ENCODE measurements around the gene KRT16. TPM values are rescaled to one million over a fixed set of nuclear protein-coding genes. Genes with fewer than 3 reads are reported as not detected.
"Not testable (repeated sequence)": the region's sequence is repeated elsewhere in the genome, so short reads cannot be mapped to it uniquely, and the experiment has no call there.

KRT16 gene
- total RNA-seq, 1 experiment from 2014 or later, result not detected

GRCh38 chr17:41648411-41649195 lies 36.0 kb upstream of the KRT16 start:
- peak; percentile 83 for DNase-seq (ENCODE audit: extremely low read depth, low read depth)

- DNase-seq (ENCODE audit: extremely low read depth, low read depth), result peak; percentile 80
These were observed 35.4 kb upstream of the KRT16 start for GRCh38 chr17:41647940-41648410.

DNA sequence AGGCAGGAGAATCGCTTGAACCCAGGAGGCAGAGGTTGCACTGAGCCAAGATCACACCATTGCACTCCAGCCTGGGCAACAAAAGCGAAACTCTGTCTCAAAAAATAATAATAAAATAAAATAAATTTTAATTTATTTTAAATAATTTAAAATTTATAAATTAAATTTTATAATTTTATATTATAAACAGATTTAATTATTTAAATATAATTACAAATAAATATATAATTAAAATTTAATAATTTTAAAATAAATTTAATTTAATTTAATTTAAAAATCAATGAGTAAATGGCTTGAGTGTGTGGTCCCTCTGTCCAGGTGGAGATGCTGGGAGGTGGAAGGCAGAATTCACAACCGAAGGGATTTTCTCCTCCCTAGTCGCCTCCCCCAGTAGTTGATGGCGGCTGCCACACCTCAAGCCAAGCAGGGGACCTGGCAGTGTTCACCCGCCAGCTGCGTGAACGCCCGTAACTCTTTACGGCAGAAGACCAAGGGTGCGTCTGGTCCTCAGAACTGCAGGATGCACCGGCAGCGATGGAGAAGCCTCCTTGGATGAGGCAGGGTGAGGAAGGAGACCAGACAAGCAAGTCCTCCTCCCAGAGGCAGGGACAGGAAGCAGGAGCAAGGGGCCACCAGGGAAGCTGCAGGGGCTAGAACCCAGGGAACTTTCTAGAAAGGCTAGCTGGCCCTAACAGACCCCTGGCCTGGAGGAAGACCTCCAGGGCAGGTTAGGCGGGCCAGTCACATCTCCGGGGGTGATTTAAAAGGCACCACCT lies 34.7 kb upstream of the KRT16 start:
- no peak for DNase-seq (ENCODE audit: extremely low read depth, low read depth)

GRCh38 chr17:41642252-41643156 lies 29.9 kb upstream of the KRT16 start:
- DNase-seq (ENCODE audit: extremely low read depth, low read depth), result no peak

DNA sequence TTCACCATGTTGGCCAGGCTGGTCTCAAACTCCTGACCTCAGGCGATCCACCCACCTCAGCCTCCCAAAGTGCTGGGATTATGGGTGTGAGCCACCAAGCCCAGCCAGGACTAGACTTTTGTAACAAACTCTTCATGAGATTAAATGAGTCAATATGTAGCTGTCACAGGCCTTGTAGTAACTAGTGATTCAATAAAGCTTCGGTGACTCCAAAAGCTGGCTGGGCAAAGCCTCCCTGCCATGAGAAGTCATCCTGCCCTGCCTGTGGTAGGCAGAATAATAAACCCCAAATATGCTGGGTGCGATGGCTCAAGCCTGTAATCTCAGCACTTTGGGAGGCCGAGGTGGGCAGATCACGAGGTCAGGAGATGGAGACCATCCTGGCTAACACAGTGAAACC lies 28.0 kb upstream of the KRT16 start:
- not testable (repeated sequence) for DNase-seq (ENCODE audit: extremely low read depth, low read depth)

- no peak for DNase-seq (ENCODE audit: extremely low read depth, low read depth)
These were observed 27.2 kb upstream of the KRT16 start for GRCh38 chr17:41639492-41640473.

GRCh38 chr17:41638941-41639340 lies 26.4 kb upstream of the KRT16 start:
- no peak for DNase-seq (ENCODE audit: extremely low read depth, low read depth)

GRCh38 chr17:41638194-41638593 lies 25.6 kb upstream of the KRT16 start:
- no peak for DNase-seq (ENCODE audit: extremely low read depth, low read depth)

DNA sequence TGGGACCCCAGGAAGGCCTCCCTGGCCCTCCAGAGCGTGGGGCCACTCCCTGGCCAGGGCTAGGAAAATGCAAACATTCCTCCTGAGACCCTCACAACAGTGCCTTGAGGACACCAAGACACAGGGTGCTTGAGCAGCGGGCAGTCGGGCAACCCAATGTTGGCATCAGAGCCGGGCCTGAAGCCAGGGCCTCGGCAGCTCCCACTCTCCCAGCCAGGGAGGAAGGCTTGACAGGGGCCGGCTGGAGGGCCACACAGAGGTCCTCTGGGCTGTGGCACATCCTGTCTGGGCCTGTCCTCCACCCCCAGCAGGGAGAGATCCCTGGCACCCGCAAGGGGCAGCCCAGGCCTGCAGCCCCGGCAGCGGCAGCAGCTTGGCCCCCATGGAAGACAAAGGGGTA lies 24.1 kb upstream of the KRT16 start:
- no peak for DNase-seq (ENCODE audit: extremely low read depth, low read depth)

DNA sequence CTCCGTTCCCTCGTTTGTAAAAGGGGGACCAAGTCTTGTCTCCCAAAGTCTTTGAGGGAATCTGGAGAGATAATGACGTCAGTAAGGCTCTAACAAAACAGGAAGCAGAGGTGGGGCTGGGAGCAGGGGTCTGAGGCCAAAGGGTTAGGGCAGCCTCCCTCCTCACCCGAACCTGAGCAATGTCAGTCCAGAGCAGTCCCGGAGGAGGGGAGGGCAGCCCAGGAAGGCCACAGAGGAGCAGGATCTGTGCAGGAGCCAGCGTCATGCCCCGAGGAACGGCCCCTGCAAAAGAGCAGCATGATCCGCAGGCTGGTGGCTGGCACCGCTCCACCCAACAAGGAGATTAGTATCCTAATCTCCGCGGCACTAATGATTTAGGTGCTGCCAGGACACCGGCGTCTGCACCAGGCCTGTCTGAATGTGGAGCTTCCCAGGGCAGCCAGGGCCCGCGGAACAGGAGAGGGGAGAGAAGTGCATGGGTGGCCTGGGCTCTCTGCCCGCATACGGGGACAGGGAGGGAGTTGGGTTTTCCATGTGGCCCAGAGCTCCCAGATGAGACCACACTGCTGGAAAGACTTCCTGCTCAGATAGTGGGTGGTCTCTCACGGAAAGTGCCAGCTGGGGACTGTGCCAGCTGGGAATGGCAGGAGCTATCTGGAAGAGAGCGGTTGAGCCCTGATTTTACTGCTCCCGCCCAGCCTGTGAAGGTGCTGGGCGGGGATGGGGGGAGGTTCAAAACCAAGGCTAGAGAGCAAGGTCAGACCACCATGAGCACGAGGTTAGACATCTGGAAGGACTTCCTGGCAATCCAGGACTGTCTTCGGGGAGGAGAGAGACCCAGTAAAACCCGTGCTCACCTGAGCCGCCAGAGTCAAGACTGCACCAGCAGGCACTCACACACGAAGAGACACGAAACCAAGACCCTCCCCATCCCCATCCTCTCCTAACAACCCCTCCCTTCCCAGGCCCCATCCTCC lies 22.8 kb upstream of the KRT16 start:
- no peak for DNase-seq (ENCODE audit: extremely low read depth, low read depth)

- no peak for DNase-seq (ENCODE audit: extremely low read depth, low read depth)
These were observed 22.1 kb upstream of the KRT16 start for GRCh38 chr17:41634639-41635038.

DNA sequence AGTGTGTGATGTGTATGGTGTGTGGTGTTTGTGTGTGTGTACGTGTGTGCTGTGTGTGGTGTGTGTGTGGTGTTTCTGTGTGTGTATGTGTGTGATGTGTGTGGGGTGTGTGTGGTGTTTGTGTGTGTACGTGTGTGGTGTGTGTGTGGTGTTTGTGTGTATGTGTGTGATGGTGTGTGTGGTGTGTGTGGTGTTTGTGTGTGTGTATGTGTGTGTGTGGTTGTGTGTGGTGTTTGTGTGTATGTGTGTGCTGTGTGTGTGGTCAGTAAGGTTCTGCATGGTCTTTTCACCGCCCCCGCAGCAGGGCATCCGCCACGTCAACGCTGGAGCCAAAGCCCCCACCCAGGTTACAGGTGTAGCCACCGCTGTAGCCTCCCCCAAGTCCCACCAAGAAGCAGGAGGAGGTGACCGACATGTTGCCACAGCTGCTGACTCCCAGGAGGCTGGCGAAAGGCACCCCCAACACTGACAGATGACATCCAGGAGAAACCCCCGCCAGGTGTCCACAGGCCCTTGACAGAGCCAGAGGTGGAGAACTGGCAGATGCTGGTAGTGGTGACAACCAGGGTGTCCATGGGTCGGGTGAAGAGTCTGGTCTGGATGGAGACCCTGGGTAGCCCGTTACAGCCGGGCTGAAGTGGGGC lies 21.1 kb upstream of the KRT16 start:
- no peak for DNase-seq (ENCODE audit: extremely low read depth, low read depth)

DNA sequence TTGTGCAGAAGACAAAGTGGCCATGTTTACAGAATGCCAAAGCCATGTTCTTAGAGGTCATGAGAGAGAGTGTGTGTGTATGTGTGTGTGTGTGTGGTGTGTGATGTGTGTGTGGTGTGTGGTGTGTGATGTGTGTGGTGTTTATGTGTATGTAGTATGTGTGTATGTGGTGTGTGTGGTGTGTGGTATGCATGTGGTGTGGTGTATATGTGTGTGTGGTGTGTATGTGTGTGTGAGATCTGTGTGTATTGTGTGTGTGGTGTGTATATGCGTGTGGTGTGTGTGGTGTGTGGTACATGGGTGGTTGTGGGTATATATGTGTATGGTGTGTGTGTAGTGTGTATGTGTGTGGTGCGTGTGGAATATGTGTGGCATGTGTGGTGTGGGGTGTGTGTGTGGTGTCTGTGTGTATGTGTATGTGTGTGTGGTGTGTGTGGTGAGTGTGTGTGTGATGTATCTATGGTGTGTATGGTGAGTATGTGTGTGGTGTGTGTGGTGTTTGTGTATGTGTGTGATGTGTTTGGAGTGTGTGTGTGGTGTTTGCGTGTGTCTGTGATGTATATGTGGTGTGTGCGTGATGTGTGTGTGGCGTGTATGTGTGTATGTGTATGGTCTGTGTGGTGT lies 20.0 kb upstream of the KRT16 start:
- no peak for DNase-seq (ENCODE audit: extremely low read depth, low read depth)

DNA sequence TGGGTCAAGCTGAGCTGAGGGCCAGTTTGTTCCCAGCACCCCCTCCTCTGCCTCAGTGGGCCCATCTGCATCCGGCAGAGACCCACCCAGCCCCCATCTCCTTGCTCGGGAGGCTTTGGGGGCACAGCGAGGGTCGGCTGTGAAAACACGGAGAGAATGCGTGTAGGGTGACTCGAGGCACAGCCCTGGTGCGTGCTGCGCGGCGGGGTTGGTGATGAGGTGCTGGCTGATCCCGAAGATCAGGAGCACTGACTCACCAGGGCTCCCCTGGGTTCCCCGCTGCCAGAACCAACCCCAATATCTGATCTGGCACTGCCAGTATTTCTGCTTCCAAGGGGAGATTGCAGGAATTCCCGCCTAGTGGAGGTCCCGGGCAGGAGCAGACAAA lies 19.3 kb upstream of the KRT16 start:
- no peak for DNase-seq (ENCODE audit: extremely low read depth, low read depth)

DNA sequence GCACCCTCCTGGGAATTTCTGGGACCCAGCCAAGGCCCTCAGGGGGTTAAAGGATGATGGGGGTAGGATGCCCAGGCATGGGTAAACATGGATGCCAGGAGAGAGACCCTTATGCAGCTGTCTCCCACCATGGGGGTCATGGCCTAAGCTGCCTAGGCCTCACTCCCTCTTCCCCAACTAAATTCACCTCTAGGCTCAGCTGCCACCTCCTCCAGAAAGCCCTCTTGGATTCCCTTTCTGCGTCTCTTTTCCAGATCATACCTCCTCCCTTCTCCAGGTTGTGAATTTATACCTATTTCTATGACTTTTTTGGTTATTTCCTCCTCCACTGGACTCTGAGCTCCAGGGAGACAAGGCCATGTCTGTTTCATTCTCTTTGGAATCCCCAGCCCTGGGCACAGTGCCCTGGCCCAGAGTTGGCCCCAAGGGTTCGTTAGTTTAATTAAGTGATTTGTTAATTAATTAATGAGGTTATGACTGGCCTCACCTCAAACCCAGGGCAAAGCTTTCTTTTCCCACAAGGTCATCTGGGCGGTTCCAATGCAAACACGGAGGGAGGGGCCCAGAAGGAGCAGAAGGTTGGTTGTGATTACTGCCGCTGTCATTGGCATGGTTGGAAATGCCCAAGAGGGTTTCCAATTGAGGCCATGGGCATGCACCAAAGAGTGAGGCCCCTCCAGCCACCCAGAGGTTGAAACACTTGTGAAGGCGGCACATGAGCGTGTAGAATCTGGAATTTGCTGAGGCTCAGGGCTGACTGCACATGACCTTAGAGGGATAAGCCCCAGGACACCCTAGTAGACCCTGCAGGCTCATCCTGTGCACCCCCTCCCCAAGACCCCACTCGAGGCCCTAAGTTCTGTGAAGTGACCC lies 18.7 kb upstream of the KRT16 start:
- DNase-seq (ENCODE audit: extremely low read depth, low read depth), result no peak

DNA sequence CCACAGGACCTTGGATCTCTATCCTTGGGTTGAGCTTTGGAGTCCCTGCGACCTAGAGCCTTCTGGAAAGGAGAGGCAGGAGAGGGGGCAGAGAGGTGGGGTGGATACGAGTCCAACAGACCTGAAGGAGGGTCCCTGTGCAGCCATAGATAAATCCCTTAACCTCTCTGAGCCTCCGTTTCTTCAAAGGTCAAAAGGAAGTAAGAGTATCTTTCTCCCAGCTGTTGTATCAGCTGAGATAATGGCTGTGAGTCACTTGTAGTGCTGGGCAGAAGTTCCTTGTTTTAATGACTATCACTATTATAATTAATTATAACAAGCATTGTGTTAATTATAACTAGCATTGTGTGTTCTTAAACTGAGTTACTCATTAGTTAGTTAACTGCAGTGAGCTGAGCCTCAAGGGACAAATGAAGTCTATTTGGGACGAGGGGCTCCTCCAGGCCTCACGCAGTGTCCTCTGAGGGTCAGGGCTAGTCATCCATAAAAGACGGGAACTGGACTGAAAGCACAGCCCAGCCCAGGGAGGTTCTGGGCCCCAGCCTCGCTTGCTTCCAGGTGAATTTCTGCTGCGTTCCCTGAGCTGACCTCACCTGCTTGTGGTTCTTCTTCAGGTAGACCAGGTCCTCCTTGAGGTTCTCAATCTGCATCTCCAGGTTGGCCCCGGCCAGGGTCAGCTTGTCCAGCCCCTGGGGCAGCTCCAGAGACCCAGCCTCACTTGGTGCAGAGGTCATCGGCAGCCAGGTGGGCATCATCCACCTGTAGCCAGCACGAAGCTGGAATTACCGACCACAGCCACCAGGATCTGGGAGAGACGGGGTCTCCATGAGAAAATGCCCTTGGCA lies 17.5 kb upstream of the KRT16 start:
- DNase-seq (ENCODE audit: extremely low read depth, low read depth), result no peak

Measured in NCI-H460 (cell line).